Progenitor cell of endocrine pancreas (in vitro differentiated cells): ENCODE measurements around the gene CEBPG. TPM values are rescaled to one million over a fixed set of nuclear protein-coding genes. Genes with fewer than 3 reads are reported as not detected.

Experiments used
- DNase-seq: peaks from one replicate; pipeline ENCODE4 v3.0.0; 2021; ENCODE audit warnings: low spot score; ENCODE audit not compliant: unreplicated experiment
- H3K27ac Mint-ChIP-seq: 2 replicates; pipeline ENCODE4 v1.8.0; 2021; ENCODE audit warnings: mild to moderate bottlenecking, moderate library complexity, mixed read lengths
- H3K27me3 Mint-ChIP-seq: 2 replicates; pipeline ENCODE4 v1.8.0; 2021; ENCODE audit warnings: mixed read lengths
- H3K36me3 Mint-ChIP-seq: 2 replicates; pipeline ENCODE4 v1.8.0; 2022; ENCODE audit warnings: mixed read lengths; ENCODE audit not compliant: insufficient read depth
- H3K4me1 Mint-ChIP-seq: 2 replicates; pipeline ENCODE4 v1.8.0; 2021; ENCODE audit warnings: low read depth, mixed read lengths
- H3K4me3 Mint-ChIP-seq: 2 replicates; pipeline ENCODE4 v1.8.0; 2021; ENCODE audit warnings: low read depth, mild to moderate bottlenecking, moderate library complexity, mixed read lengths
- H3K9me3 Mint-ChIP-seq: 2 replicates; pipeline ENCODE4 v1.8.0; 2021; ENCODE audit warnings: low read depth, mixed read lengths
- CTCF ChIP-seq: fragments of 200-600 bp; sonication (generic); IDR thresholded peaks from one replicate; pipeline ENCODE4 v1.5.0; 2021; ENCODE audit warnings: antibody characterized with exemption, mild to moderate bottlenecking; ENCODE audit not compliant: unreplicated experiment
- total RNA-seq: library from RNA; stranded (reverse); gene quantifications from 2 replicates; pipeline ENCODE4 v1.2.1, GENCODE V29; 2021

The CEBPG gene
- total RNA-seq, 1 donor from 2014 or later = 33.6 TPM

DNA sequence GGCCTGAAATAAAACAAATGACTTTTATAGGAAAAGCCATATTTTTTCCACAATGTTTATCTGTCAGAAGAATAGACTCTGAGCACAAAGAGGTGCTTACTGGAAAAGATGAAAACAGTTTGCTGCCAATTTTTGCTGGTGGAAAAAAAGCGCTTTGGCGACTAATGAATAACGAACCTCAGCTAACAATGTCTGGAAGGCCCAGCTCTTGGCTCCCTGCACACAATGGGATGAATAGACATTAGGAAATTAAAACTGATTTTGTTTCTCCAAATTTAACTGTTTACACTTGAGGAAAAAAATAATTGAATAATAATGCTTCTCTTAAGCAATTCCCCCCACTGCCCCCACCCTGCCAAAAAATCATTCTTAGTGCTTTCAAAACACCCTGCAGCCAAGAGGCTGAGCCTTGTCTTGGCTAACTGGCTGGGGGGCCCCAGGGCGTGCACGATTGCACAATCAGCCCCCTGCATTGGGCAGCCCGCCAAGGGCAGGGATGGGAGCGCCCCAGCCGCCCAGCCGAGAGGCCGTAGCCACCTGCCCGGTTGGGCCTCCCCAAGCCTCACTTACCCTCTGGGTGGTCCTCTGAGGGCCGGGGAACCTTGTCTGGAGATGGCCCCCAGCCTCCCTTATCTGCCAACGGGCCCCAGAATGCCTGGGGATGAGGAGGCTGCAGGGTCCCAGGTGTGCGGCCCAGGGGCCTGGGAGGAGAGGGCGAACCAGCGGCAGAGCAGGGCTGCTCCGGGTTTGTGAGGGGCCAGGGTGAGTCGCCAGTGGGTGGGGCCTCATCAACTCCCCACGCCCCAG lies 16.8 kb downstream of the CEBPG start:
- Mint-ChIP-seq H3K4me3 (no peak overlapping the region), H3K27ac (no peak overlapping the region), H3K36me3 (no peaks in the 10 kb centered on the region), H3K27me3 (no peaks in the 10 kb centered on the region), H3K9me3 (no peaks in the 10 kb centered on the region), H3K4me1 (peaks cover 7% of the 10 kb centered on the region)
- DNase-seq = no peak
- TF ChIP-seq CTCF = no peak

GRCh38 chr19:33390908-33391630 lies 17.6 kb downstream of the CEBPG start:
- Mint-ChIP-seq H3K27me3 (no peaks in the 10 kb centered on the region), H3K27ac (no peak overlapping the region), H3K4me1 (peaks cover 7% of the 10 kb centered on the region), H3K36me3 (no peaks in the 10 kb centered on the region), H3K4me3 (no peak overlapping the region), H3K9me3 (no peaks in the 10 kb centered on the region)
- no peak for TF ChIP-seq CTCF
- no peak for DNase-seq

GRCh38 chr19:33391631-33392249 lies 18.2 kb downstream of the CEBPG start:
- H3K4me1 Mint-ChIP-seq = peaks cover 7% of the 10 kb centered on the region
- no peaks in the 10 kb centered on the region for H3K36me3 Mint-ChIP-seq
- H3K27ac Mint-ChIP-seq = no peak overlapping the region
- no peak for TF ChIP-seq CTCF
- no peaks in the 10 kb centered on the region for H3K9me3 Mint-ChIP-seq
- H3K27me3 Mint-ChIP-seq = no peaks in the 10 kb centered on the region
- no peak for DNase-seq
- H3K4me3 Mint-ChIP-seq = no peak overlapping the region

DNA sequence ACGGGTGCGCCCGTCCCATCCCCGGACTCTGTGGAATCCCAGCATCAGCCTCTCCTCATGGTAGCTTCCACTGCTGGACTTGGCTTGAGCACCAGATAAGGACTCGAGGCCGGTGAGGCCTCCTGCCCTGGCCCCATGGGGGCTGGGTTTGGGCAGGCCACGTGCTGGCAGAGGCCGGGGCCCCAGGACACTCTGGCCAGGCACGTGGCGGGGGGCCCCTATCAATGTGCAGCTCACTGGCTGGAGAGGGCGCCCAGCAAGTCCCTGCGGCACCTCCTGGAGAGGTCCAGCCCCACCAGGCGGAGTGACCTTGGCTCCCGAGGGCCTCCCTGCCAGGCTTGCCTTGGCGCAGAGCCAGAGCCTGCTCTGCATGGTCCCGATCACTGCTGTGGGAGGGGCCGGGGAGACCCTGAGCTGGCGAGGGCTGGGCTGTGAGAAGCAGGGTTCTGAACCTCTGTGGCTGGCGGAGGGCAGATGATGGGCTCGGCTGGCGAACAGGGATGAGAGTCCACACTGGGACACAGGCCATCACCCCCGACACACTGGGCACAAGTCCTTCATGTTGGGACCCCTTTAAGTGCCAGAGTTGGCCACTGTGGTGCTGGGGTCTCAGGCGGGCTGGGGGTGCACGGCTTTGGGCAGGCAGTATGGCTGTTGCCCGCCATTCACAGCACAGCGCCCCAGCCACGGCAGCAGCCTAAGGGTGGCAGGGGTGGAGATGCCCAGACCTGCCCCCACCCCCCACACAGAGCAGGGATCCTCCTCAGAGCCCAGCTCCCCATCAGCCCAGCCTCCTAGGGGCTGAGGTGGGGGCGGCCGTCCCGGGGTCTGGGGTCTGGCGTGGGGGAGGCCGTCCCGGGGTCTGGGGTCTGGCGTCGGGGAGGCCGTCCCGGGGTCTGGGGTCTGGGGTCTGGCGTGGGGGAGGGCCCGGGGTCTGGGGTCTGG lies 19.1 kb downstream of the CEBPG start:
- no peak overlapping the region for H3K4me3 Mint-ChIP-seq
- no peak for DNase-seq
- no peak overlapping the region for H3K27ac Mint-ChIP-seq

More for the DNA sequence above, 19.1 kb downstream of the CEBPG start:
- H3K27me3 Mint-ChIP-seq = no peaks in the 10 kb centered on the region
- H3K9me3 Mint-ChIP-seq = no peaks in the 10 kb centered on the region
- no peak for TF ChIP-seq CTCF
- no peaks in the 10 kb centered on the region for H3K36me3 Mint-ChIP-seq
- peaks cover 7% of the 10 kb centered on the region for H3K4me1 Mint-ChIP-seq
